GM19455 (cell line): Measurements from ENCODE around the gene GPT2.
A peak's percentile ranks its signal among the peaks of the same experiment; 100 is the strongest.

ENCODE experiments used
- ATAC-seq: cut with Tn5 transposase; IDR thresholded peaks from one replicate; pipeline ENCODE4 v1.9.1; 2021; ENCODE audit not compliant: unreplicated experiment

GPT2 gene

GRCh38 chr16:46883690-46884512, at the start of gene GPT2:
GPT2 (plus strand) TSS chr16:46884362; CDS start chr16:46884716, 354 bp downstream.
- ATAC-seq = peak; percentile 99

DNA sequence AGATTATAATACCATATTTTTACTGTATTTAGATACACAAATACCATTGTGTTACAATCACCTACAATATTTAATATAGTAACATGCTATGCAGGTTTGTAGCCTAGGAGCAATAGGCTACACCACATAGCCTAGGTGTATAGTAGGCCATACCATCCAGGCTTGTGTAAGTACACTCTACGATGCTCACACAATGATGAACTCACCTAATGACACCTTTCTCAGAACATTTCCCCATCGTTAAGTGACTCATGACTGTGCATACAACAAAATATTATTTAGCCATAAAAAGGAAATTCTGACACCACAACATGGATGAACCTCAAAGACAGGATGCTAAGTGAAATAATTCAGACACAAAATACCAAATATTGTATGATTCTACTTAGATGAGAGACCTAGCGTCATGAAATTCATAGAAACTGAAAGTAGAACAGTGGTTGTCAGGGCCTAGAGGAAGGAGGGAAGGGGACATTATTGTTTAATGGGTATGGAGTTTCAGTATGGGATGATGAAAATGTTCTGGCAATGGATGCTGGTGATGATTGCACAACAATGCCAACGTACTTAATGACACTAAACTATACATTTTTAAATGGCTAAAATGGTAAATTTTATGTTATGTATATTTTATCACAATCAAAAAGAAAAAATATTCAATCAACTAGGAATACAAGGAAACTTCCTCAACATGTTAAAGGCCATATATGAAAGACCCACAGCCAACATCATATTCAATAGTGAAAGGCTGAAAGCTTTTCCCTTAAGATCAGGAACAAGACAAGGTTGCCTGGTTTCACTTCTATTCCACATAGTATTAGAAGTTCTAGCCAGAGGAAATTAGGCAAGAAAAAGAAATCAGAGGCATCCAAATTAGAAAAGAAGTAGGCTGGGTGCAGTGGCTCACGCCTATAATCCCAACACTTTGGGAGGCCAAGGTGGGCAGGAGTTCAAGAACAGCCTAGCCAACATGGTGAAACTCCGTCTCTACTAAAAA, 47.3 kb upstream of the GPT2 start:
- ATAC-seq = no peak

DNA sequence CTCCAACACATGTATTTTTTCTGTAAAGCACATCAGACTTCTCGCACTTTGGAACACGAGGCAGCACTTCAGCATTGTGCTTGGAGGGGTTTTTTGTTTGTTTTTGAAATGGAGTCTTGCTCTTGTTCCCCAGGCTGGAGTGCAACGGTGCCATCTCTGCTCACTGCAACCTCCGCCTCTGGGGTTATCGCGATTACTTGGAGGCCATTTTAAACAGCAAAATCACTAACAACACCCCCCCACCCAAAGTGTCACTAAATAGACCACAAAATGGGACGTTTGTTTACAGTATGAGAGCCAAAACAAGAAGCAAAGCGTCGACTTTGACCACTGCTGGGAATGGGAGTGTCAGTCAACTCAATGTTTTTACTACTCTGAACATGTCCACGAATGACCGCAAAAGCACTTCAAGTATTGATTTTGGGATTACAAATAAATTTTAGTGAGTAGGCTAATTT, 44.1 kb upstream of the GPT2 start:
- ATAC-seq = no peak

GRCh38 chr16:46842192-46842895, 41.8 kb upstream of the GPT2 start:
- no peak for ATAC-seq

DNA sequence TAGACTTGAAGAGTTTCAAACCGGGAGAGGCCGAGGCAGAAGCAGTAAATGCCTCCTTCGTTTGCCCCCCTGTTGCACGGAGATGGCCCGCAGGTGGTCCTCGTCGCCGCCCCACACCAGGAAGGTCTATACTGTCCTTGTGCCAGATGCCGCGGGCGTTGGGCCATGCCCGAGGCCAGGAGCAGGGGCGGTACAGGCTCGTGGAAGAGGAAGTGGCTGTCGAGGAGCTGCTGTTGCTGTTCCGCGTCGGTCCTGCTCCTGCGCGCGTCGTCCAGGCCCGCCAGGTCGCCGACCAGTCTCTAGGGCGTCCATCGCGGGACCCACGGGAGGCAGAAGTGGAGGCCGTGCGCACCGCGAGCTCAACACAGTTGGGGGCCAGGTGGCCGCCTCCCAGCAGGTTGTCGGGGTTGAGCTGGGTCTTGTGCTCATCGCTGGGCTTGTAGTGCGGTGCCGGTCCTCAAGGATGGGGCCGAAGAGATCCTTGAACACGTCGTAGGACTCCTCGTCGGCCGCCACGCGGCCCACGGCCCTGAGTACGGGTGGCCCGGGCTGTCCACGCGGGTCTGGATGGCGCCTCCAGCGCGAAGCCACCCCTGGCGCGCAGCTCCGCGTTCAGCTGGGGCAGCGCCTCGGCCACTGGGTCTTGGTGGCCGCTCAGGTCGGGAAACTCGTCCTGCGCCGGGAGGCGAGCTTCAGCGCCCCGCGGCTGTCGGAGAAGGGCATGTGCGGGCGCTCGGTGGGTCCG, 40.1 kb upstream of the GPT2 start:
- ATAC-seq = no peak

- ATAC-seq = no peak
These were observed 39.4 kb upstream of the GPT2 start for GRCh38 chr16:46844771-46845170.

- ATAC-seq = no peak
These were observed 38.2 kb upstream of the GPT2 start for GRCh38 chr16:46845952-46846351.

- ATAC-seq = no peak
These were observed 35.1 kb upstream of the GPT2 start for GRCh38 chr16:46848768-46849764.

DNA sequence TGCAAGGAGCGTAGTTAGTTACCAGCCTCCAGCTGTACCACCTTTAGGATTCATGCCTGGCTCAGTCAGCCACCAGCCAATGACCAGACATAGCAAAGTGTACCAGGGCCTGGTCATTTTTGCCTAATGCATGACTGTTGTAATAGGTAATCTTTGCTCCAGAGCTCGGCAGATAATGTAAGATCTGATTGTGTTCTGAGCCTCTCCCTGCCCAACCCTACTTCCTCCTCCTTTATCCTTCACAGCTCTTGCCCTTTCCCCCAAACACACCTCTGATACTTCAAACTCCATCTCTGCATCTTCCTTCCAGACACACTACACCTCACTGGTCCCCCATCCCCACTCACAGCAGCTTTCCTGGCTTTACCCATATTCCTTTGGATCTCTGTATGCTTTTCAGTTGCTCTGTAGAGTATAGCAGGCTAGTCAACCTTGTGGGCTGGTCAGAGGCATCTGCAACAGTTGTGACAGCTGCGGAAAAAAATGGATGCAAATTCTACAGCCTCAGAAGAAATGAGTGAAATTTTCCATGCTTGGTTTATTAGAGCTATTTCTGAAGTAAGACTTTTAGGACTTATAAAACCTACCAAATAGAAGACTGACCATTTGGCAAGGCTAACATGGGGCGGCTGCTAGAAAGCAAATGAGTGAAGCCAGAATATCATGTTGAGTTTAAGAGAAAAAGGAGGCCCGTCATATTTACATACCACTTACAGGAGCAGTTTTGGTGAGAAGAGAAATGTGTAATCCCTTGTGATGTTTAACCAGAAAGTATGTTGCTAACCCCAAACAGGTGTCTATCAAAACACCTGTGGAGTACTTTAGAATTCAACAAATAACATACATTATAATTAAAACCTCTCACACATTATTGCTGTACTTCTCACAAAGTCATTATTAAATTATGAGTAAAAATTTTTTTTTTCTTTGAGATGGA, 33.3 kb upstream of the GPT2 start:
- no peak for ATAC-seq

GRCh38 chr16:46852130-46852529, 32.0 kb upstream of the GPT2 start:
- no peak for ATAC-seq

- ATAC-seq = no peak
These were observed 30.3 kb upstream of the GPT2 start for GRCh38 chr16:46853713-46854443.

GRCh38 chr16:46854846-46855245, 29.3 kb upstream of the GPT2 start:
- no peak for ATAC-seq

- no peak for ATAC-seq
These were observed 28.8 kb upstream of the GPT2 start for GRCh38 chr16:46855389-46855788.

DNA sequence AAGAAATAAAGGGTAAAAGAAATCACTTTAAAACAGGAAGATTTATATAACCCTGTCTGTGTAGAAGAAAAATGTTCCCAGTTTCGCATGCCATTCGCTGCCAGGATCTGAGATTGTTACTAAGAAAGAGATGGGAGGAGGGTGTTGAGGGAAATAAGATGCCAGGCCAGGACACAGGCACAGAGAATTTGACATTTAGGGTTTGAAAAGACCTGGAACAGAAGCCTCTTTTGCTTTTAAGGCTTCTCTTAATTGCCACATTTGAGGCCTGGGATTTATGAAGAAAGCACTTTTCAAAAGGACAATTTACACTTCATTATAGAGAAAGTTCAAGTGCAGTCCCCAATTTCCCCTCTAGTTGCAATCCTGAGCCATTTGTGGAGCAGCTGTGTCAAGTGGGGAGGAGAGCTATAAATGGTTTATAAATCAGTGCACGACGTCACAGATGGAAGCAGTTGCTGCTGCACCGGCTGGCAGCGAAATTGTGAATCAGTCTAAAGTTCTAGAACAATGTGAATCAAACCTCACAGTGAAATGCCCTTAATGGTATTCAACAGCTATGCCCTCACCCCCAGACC, 26.7 kb upstream of the GPT2 start:
- ATAC-seq = no peak

DNA sequence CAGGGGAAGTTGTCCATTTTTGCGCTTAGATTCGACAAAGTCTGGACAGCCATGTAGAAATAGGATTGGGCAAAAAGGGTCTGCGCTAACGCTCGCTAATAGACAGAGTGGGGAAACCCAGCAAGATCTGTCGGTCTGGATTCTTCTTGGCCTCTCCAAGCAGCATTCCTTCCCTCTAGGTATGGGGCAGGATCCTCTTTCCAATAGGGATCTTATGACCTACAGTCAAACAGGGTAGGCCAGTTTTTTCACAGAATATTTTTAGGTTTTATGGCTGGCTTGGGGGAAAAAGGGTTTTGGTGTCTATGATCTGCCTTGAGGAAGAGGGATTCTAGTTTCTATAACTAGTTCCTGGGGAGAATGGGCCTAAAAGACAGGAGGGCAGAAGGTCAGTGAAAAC, 26.0 kb upstream of the GPT2 start:
- no peak for ATAC-seq

GRCh38 chr16:46859719-46860152, 24.4 kb upstream of the GPT2 start:
- ATAC-seq = no peak
